Activated T-cell treated with anti-CD3 and anti-CD28 coated beads, Interleukin-2, amount 50 U/mL, for 72 hours (primary cell): ENCODE measurements around the gene RPP14. TPM values are rescaled to one million over a fixed set of nuclear protein-coding genes. Genes with fewer than 3 reads are reported as not detected.

ENCODE experiments used
- ATAC-seq, 2 donors: fragments of 150-1000 bp; cut with Tn5 transposase; replicated peaks in 1 of 2; 2 replicates each; pipeline ENCODE4 v1.10.0; 2021; ENCODE audit warnings: moderate library complexity in 2 of 2, mild to moderate bottlenecking in 1 of 2
- DNase-seq, 2 donors: peaks; one replicate each; pipeline ENCODE4 v3.0.0; 2021 to 2022; ENCODE audit warnings: mixed read lengths in 1 of 2
- H3K27ac Mint-ChIP-seq: one replicate; pipeline ENCODE4 v1.8.0; 2022; ENCODE audit warnings: mild to moderate bottlenecking, moderate library complexity, mixed read lengths
- H3K27me3 Mint-ChIP-seq: one replicate; pipeline ENCODE4 v1.8.0; 2022; ENCODE audit warnings: low read depth, mixed read lengths
- H3K36me3 Mint-ChIP-seq, 2 donors: one replicate each; pipeline ENCODE4 v1.8.0; 2022; ENCODE audit warnings: mixed read lengths in 2 of 2, mild to moderate bottlenecking in 1 of 2; ENCODE audit not compliant: insufficient read depth in 2 of 2
- H3K4me1 Mint-ChIP-seq: one replicate; pipeline ENCODE4 v1.8.0; 2022; ENCODE audit warnings: low read depth, mixed read lengths
- H3K4me3 Mint-ChIP-seq, 2 donors: one replicate each; pipeline ENCODE4 v1.8.0; 2022; ENCODE audit warnings: mild to moderate bottlenecking in 2 of 2, mixed read lengths in 2 of 2, moderate library complexity in 2 of 2
- H3K9me3 Mint-ChIP-seq, 2 donors: one replicate each; pipeline ENCODE4 v1.8.0; 2022; ENCODE audit warnings: mixed read lengths in 2 of 2
- total RNA-seq, 2 donors: library from RNA; stranded (reverse); gene quantifications; one replicate each; pipeline ENCODE4 v1.2.3, GENCODE V29; 2022

RPP14 gene
- total RNA-seq, 2 donors from 2014 or later: 16.6 to 17.2 TPM

DNA sequence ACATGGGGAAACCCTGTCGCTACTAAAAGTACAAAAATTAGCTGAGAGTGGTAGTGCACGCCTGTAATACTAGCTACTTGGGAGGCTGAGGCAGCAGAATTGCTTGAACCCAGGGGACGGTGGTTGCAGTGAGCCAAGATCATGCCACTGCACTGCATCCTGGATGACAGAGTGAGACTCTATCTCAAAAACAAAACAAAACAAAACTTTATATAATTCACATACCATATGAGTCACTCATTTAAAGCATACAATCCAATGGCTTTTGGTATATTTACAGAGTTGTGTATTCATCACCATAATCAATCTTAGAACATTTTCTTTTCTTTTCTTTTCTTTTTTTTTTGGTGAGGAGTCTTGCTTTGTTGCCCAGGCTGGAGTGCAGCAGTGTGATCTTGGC lies 35.3 kb downstream of the RPP14 start:
- Mint-ChIP-seq H3K36me3 (peaks cover 2 to 20% of the 10 kb centered on the region in 2 donors), H3K9me3 (no peaks in the 10 kb centered on the region), H3K27me3 (no peaks in the 10 kb centered on the region), H3K4me3 (no peak overlapping the region), H3K27ac (no peak overlapping the region), H3K4me1 (peaks cover 29% of the 10 kb centered on the region)
- no peak for DNase-seq
- ATAC-seq: no peak

DNA sequence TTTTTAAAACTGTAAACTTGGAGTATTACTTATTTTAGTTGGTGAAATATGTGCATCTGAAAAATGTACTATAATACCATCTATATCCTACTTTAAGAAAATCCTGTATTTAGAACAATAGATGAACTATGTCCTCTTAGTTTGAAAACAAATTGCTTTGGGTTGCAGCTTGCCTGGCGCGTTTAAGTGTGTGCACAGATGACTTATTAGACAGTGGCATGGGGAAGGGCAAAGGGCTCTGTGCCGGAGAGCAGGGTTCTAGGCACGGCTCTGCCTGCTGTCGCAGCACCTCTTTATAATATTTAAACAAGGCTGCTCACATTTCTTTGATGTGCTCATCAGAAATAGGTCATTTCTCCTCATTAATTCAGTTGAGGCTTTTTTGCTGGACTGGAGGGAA lies 36.6 kb downstream of the RPP14 start:
- Mint-ChIP-seq H3K4me1 (peaks cover 30% of the 10 kb centered on the region), H3K9me3 (no peaks in the 10 kb centered on the region), H3K36me3 (peaks cover 2 to 17% of the 10 kb centered on the region in 2 donors), H3K27ac (no peak overlapping the region), H3K27me3 (no peaks in the 10 kb centered on the region), H3K4me3 (no peak overlapping the region)
- DNase-seq: no peak
- ATAC-seq: no peak

DNA sequence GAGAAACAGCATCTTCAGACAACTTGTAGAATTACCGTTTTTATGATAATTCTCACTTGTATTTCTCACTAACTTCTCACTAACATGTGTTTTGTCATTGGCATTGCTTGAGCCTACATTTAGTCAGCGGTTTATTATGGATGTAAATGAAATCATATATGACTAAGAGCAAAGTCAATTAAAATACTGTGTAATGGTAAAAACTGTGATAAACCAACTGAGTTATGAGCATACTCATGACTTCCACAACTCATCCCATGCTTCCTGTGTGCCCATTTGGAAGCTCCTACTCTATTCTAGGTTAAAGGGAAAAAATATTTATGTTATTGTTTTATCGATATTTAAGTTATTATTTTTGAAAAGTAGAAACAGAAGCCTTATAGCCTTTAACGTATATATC lies 39.4 kb downstream of the RPP14 start:
- H3K27ac Mint-ChIP-seq: no peak overlapping the region
- no peak for DNase-seq
- ATAC-seq: peak in 1 of 2 donors; percentile 37
- H3K36me3 Mint-ChIP-seq: peaks cover 5 to 14% of the 10 kb centered on the region in 2 donors
- H3K4me1 Mint-ChIP-seq: peaks cover 48% of the 10 kb centered on the region
- H3K9me3 Mint-ChIP-seq: no peaks in the 10 kb centered on the region
- no peak overlapping the region for H3K4me3 Mint-ChIP-seq
- no peaks in the 10 kb centered on the region for H3K27me3 Mint-ChIP-seq

DNA sequence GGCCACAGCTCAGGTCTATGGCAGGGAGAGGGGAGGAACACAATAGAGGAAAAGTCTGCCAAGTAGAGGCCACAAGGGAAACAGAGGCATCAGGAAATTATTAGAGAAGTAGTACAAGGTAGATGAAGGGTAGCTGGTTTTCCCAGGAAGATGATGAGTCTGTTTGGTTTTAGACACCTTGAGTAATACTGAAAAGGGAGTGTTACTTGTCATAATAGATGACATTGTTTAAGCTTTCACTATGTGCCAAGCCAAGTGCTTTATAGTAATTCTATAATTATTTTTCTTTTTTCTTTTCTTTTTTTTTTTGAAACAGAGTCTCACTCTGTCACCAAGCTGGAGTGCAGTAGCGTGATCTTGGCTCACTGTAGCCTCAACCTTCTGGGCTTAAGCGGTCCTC lies 40.3 kb downstream of the RPP14 start:
- H3K27ac Mint-ChIP-seq: peak overlapping the region; percentile 20
- H3K27me3 Mint-ChIP-seq: no peaks in the 10 kb centered on the region
- H3K4me3 Mint-ChIP-seq: peak overlapping the region; percentile 49
- H3K4me1 Mint-ChIP-seq: peaks cover 55% of the 10 kb centered on the region
- peaks cover 4 to 11% of the 10 kb centered on the region in 2 donors for H3K36me3 Mint-ChIP-seq
- ATAC-seq: peak; percentile 82 to 83
- DNase-seq: no peak
- H3K9me3 Mint-ChIP-seq: no peaks in the 10 kb centered on the region

DNA sequence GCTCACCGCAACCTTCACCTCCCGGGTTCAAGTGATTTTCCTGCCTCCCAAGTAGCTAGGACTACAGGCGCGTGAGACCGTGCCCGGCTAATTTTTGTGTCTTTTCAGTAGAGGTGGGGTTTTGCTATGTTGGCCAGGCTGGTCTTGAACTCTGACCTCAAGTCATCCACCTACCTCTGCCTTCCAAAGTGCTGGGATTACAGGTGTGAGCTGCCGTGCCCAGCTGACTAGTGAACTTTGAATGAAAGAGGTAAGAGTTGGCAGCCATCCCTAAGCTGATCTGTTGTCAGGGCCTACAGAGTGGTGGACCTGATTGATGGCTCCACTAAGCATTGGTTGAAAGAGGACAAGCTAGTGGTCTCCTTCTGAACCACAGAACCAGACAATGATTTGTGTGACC lies 41.9 kb downstream of the RPP14 start:
- peaks cover 5 to 18% of the 10 kb centered on the region in 2 donors for H3K36me3 Mint-ChIP-seq
- no peak overlapping the region for H3K4me3 Mint-ChIP-seq

DNA sequence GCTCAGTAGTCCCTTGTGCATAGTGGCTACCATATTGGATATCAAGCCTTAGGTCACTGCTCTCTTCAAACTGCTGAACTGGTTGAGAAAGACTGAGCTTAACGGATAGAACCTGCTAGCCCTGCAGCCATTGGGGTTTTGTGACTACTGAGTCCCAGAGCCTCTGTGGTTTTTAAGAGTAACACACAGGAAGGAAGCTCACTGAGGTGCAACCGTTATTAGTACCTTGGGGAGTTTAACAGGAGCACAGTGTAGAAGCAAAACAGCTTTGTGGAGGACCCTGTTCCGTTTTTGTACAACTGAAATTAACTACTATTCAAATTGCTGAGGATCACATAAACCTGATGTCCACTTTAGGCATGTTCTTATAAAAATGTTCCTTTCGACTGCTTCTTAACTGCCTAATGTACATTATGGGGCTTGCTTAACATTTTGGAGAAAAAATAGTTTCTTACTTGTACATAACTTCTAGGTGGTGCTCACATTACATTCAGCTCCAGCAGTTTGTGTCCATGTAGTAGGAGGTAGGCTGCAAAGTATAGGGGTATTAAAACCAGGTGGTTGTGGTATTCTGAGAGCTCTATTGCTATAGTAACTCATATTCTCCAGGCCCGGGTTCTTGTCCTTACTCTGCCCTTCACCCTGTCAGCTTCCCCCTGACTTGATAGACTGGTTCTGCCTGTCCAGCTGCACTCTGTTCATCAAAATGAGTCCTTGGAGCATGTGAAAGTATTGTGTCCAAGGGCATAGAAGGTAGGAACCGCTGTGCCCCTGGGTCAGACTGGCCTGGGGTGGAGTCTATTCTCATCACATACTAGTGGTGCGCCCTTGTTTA lies 44.0 kb downstream of the RPP14 start:
- Mint-ChIP-seq H3K27me3 (no peaks in the 10 kb centered on the region), H3K27ac (peak overlapping the region; percentile 79), H3K4me1 (peaks cover 81% of the 10 kb centered on the region), H3K36me3 (peaks cover 8 to 21% of the 10 kb centered on the region in 2 donors), H3K9me3 (no peaks in the 10 kb centered on the region), H3K4me3 (peak overlapping the region; percentile 35 to 68)
- ATAC-seq (peak in 1 of 2 donors; percentile 41), DNase-seq (no peak)

More for the DNA sequence above, 41.9 kb downstream of the RPP14 start:
- DNase-seq (no peak), ATAC-seq (no peak)
- Mint-ChIP-seq H3K4me1 (peaks cover 69% of the 10 kb centered on the region), H3K27ac (no peak overlapping the region), H3K9me3 (no peaks in the 10 kb centered on the region), H3K27me3 (no peaks in the 10 kb centered on the region)

DNA sequence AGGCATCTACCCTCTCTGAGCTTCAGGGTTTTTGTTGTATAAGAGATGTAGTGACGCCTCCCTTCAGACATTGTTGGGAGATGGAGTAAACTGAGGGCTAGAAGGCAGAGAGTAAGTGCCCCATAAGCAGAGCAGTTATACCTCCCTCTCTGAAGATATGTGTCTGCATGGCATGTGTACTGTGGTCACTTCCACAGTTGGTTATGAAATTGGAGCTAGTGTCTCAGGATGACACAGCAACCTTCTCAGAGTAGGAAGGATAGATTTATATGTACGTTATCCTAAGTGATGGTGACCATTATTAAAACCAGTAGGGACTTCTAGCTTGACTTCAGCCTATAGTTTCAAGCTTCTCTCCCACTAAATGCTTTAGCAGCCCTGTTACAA lies 44.6 kb downstream of the RPP14 start:
- peaks cover 80% of the 10 kb centered on the region for H3K4me1 Mint-ChIP-seq
- H3K27ac Mint-ChIP-seq: no peak overlapping the region
- no peaks in the 10 kb centered on the region for H3K27me3 Mint-ChIP-seq
- peaks cover 8 to 21% of the 10 kb centered on the region in 2 donors for H3K36me3 Mint-ChIP-seq
- no peak for ATAC-seq
- no peak for DNase-seq
- H3K4me3 Mint-ChIP-seq: peak overlapping the region; percentile 5 to 68
- no peaks in the 10 kb centered on the region for H3K9me3 Mint-ChIP-seq

DNA sequence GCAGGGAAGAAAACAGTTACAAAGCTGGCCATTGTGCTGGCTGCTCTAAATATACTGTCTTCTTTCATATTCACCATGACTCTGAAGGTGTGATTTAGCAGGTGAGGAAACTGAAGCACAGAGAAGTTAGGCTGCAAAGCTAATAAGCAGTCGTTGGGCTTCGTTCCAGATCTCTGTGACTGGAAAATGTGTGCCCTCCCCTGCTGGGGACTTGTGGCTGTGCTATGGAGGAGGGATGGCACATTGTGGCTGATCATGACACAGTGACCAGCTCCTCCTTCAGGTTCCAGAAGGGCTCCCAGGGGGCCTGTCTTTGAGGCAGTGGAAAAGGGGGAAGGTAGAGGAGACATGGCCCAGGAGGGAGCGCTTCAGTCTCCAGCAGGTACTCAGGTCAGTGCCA lies 45.9 kb downstream of the RPP14 start:
- Mint-ChIP-seq H3K9me3 (no peaks in the 10 kb centered on the region), H3K4me1 (peaks cover 80% of the 10 kb centered on the region), H3K36me3 (peaks cover 8 to 21% of the 10 kb centered on the region in 2 donors), H3K27ac (no peak overlapping the region), H3K27me3 (no peaks in the 10 kb centered on the region), H3K4me3 (no peak overlapping the region)
- ATAC-seq (no peak), DNase-seq (no peak)

DNA sequence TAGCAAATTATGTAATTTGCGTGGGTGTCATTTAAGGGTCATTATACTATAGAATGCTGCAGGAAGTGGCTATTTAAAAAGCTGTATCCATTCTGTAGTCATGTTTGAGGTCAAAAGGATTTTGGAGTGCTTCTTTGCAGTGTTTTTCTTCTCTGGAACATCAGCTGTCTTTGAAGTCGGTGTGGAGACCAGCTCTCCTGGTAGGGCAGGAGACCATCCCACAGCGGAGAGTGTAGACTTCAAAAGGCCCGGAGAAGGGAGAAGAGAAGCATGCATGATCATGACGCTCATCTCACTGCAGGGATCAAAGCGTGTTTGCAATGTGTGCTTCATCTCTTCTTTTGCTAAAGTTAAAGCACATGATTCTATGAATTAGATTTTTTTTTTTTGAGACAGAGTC lies 46.6 kb downstream of the RPP14 start:
- Mint-ChIP-seq H3K4me3 (no peak overlapping the region), H3K27me3 (no peaks in the 10 kb centered on the region), H3K36me3 (peaks cover 8 to 18% of the 10 kb centered on the region in 2 donors), H3K4me1 (peaks cover 80% of the 10 kb centered on the region), H3K27ac (no peak overlapping the region), H3K9me3 (no peaks in the 10 kb centered on the region)
- ATAC-seq (no peak), DNase-seq (no peak)

DNA sequence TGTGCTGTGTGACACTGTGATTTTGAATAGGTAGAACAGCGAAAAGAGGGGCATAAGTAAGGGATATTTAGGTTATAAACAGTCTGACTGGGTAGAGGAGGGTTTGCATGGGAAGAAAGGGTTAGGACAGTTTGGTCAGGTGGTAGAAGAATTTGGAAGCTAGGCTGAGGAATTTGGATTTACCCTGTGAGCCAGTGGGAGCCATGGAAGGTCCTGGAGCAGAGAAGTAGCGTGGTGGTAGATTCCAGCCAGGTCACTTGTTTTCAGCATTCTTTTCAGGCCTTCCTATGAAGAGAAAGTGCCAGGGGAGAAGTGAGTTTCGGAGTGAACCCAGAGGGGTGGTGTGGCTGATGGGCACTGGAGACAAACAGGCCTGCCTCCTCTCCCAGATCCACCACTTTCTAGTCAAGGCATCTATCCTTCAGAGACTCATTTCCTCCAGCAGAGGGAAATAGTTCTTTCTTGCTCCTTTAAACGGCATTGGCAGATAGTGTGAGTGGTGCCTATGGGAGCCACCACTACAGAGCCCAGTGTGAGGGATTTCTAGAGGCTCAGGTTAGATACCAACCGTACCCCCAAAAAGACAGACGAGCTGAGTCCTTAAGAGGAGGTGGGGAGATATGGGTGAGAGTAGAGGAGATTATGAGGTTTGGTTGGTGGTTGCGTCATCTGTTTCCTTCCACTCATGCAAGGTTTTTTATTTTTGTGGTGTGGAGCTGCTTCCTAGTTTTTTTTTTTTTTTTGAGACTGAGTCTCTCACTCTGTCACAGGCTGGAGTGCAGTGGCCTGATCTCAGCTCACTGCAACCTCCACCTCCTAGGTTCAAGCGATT lies 47.9 kb downstream of the RPP14 start:
- Mint-ChIP-seq H3K4me3 (peak overlapping the region; percentile 63 to 70), H3K9me3 (no peaks in the 10 kb centered on the region), H3K27ac (peak overlapping the region; percentile 75), H3K4me1 (peaks cover 86% of the 10 kb centered on the region), H3K36me3 (peaks cover 5 to 14% of the 10 kb centered on the region in 2 donors), H3K27me3 (no peaks in the 10 kb centered on the region)
- ATAC-seq: peak; percentile 59 to 75
- peak; percentile 41 to 44 for DNase-seq

DNA sequence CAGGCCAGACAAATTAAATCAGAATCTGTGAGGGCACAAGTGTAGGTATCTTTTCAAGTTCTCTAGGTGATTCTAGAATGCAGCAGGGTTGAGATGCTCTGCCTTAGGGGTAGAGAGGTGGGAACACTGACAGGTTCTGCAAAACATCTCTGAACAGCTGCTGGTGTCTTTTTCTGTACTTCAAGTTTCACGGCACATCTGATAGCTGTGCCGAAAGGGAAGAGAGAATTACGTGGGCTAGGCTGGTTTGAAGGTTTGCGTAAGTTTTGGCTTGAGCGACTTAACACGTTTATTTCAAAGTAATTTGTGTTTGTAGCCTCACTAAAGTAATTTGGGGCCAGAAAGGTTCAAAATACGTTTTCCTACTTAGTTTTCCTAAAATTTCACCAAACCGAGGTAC lies 49.1 kb downstream of the RPP14 start:
- Mint-ChIP-seq H3K9me3 (no peaks in the 10 kb centered on the region), H3K36me3 (peaks cover 5 to 14% of the 10 kb centered on the region in 2 donors), H3K4me3 (no peak overlapping the region), H3K4me1 (peaks cover 74% of the 10 kb centered on the region), H3K27ac (no peak overlapping the region), H3K27me3 (no peaks in the 10 kb centered on the region)
- DNase-seq: no peak
- no peak for ATAC-seq

DNA sequence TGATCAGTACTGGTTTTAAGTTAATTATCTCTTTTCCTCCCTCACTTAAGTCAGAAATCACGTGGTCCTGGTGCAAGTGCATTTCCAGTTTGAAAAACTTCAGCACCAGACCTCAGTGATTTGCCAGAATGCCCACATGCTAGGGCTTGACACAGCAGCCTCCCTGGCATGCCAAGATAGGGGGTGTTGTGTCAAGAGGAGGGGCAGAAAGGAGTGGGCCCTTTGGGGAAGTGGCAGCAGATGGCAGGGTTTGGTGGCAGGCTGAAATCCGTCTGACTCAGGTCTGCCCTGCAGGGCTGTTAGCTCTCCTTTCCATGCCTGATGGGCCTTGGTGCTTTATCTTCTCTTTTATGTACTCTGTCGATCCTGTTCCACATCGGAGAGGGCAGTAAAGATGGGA lies 50.0 kb downstream of the RPP14 start:
- Mint-ChIP-seq H3K4me3 (peak overlapping the region in 1 of 2 donors; percentile 20), H3K36me3 (peaks cover 5 to 14% of the 10 kb centered on the region in 2 donors), H3K27ac (peak overlapping the region; percentile 28), H3K9me3 (no peaks in the 10 kb centered on the region), H3K27me3 (no peaks in the 10 kb centered on the region), H3K4me1 (peaks cover 65% of the 10 kb centered on the region)
- DNase-seq: no peak
- ATAC-seq: no peak

DNA sequence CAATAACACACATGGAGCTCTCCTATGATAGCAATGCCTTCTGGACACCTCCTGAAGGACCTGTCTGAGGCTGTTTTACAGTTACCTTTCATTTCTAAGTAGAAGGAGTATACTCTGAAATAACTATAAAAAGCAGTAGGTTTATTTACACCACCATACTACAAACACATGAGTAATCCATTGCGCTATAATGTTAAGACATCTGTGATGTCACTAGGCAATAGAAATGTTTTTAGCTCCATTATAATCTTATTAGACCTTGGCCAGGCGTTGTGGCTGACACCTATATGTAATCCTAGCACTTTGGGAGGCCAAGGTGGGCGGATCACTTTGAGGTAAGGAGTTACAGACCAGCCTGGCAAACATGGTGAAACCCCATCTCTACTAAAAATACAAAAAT lies 51.4 kb downstream of the RPP14 start:
- DNase-seq (no peak), ATAC-seq (no peak)
- Mint-ChIP-seq H3K4me3 (peak overlapping the region in 1 of 2 donors; percentile 33), H3K9me3 (no peaks in the 10 kb centered on the region), H3K4me1 (peaks cover 55% of the 10 kb centered on the region), H3K36me3 (peaks cover 5 to 13% of the 10 kb centered on the region in 2 donors), H3K27ac (peak overlapping the region; percentile 71), H3K27me3 (no peaks in the 10 kb centered on the region)
